G401 (cell line): ENCODE data around the gene UGT2A3. TPM values are rescaled to one million over a fixed set of nuclear protein-coding genes. Genes with fewer than 3 reads are reported as not detected.
"Not testable (repeated sequence)": the region's sequence is repeated elsewhere in the genome, so short reads cannot be mapped to it uniquely, and the experiment has no call there.

ENCODE experiments used
- DNase-seq: peaks from one replicate; pipeline ENCODE4 v3.0.0-alpha.2; 2015; ENCODE audit warnings: low spot score
- in situ Hi-C: cut with HindIII; loops from 2 replicates; pipeline ENCODE4 v1.10.0; 2016; ENCODE audit warnings: low sequenced_read_pairs, mixed read lengths
- total RNA-seq: library from RNA; depleted of rRNA; stranded (reverse); fragments of >200 nt; shearing (Covaris generic); gene quantifications from 2 replicates; pipeline ENCODE4 v1.2.3, GENCODE V29; 2014; rRNA removed

The UGT2A3 gene
- not detected in 2 replicates for total RNA-seq

- no peak for DNase-seq
- in situ Hi-C loops: no loop called here
Observed at GRCh38 chr4:68951078-68951805, at the start of gene UGT2A3. TSS of gene UGT2A3 (minus strand) at chr4:68951804. CDS start at chr4:68951760, 44 bp downstream.

- in situ Hi-C loops: no loop called here
Observed at GRCh38 chr4:68997040-68997439, 45.4 kb upstream of the UGT2A3 start.

GRCh38 chr4:68995292-68995691, 43.7 kb upstream of the UGT2A3 start:
- in situ Hi-C loops: no loop called here

More at GRCh38 chr4:68997040-68997439, 45.4 kb upstream of the UGT2A3 start:
- no peak for DNase-seq

GRCh38 chr4:68987007-68987406, 35.4 kb upstream of the UGT2A3 start:
- in situ Hi-C loops: no loop called here
- no peak for DNase-seq

More at GRCh38 chr4:68995292-68995691, 43.7 kb upstream of the UGT2A3 start:
- DNase-seq: no peak

- no peak for DNase-seq
- in situ Hi-C loops: no loop called here
Observed at GRCh38 chr4:68985442-68985841, 33.8 kb upstream of the UGT2A3 start.

- in situ Hi-C loops: no loop called here
- no peak for DNase-seq
Observed at GRCh38 chr4:68984947-68985346, 33.3 kb upstream of the UGT2A3 start.

GRCh38 chr4:68963374-68963773, 11.8 kb upstream of the UGT2A3 start:
- in situ Hi-C loops: no loop called here
- DNase-seq: no peak

- DNase-seq: no peak
- in situ Hi-C loops: no loop called here
Observed at GRCh38 chr4:68962868-68963267, 11.3 kb upstream of the UGT2A3 start.

GRCh38 chr4:68960294-68961163, 8.9 kb upstream of the UGT2A3 start:
- no peak for DNase-seq
- in situ Hi-C loops: no loop called here

GRCh38 chr4:68959085-68959484, 7.5 kb upstream of the UGT2A3 start:
- in situ Hi-C loops, DNase-seq: not testable (repeated sequence)

- in situ Hi-C loops: no loop called here
- no peak for DNase-seq
Observed at GRCh38 chr4:68954126-68954525, 2.5 kb upstream of the UGT2A3 start.

GRCh38 chr4:68953056-68953596, 1.5 kb upstream of the UGT2A3 start:
- no peak for DNase-seq
- in situ Hi-C loops: no loop called here

GRCh38 chr4:68951806-68952585, 392 bp upstream of the UGT2A3 start:
- in situ Hi-C loops: no loop called here
- no peak for DNase-seq

- DNase-seq: no peak
- in situ Hi-C loops: no loop called here
Observed at GRCh38 chr4:68950033-68950432, 1.6 kb downstream of the UGT2A3 start.

GRCh38 chr4:68948985-68949384, 2.6 kb downstream of the UGT2A3 start:
- in situ Hi-C loops: no loop called here
- DNase-seq: no peak

- no peak for DNase-seq
- in situ Hi-C loops: no loop called here
Observed at GRCh38 chr4:68948044-68948743, 3.4 kb downstream of the UGT2A3 start.

- DNase-seq: no peak
- in situ Hi-C loops: no loop called here
Observed at GRCh38 chr4:68929076-68929737, 22.4 kb downstream of the UGT2A3 start.

GRCh38 chr4:68927165-68927564, 24.4 kb downstream of the UGT2A3 start:
- no peak for DNase-seq
- in situ Hi-C loops: no loop called here
